HG03565 (cell line): ENCODE data around the gene OR8A1.

Source experiments
- ATAC-seq: cut with Tn5 transposase; IDR thresholded peaks from one replicate; pipeline ENCODE4 v1.9.1; 2021; ENCODE audit warnings: mild to moderate bottlenecking, moderate library complexity; ENCODE audit not compliant: unreplicated experiment

Gene OR8A1

GRCh38 chr11:124569697-124570096 lies at the start of gene OR8A1:
OR8A1 (plus strand) TSS chr11:124569997; CDS start chr11:124570120, 123 bp downstream.
- no peak for ATAC-seq

- ATAC-seq, result no peak
Observed at GRCh38 chr11:124520550-124520854, 49.3 kb upstream of the OR8A1 start.

- no peak for ATAC-seq
Observed at GRCh38 chr11:124533626-124534025, 36.2 kb upstream of the OR8A1 start.

- no peak for ATAC-seq
Observed at GRCh38 chr11:124534051-124534450, 35.7 kb upstream of the OR8A1 start.

GRCh38 chr11:124535552-124536232 lies 34.1 kb upstream of the OR8A1 start:
- no peak for ATAC-seq

GRCh38 chr11:124536520-124536919 lies 33.3 kb upstream of the OR8A1 start:
- no peak for ATAC-seq

- no peak for ATAC-seq
Observed at GRCh38 chr11:124538019-124538418, 31.8 kb upstream of the OR8A1 start.

- no peak for ATAC-seq
Observed at GRCh38 chr11:124541204-124541603, 28.6 kb upstream of the OR8A1 start.

GRCh38 chr11:124543145-124543544 lies 26.7 kb upstream of the OR8A1 start:
- ATAC-seq, result no peak

- ATAC-seq, result no peak
Observed at GRCh38 chr11:124543554-124543953, 26.2 kb upstream of the OR8A1 start, which contains the start of gene OR8B12. OR8B12 (minus strand) TSS chr11:124543654; CDS start chr11:124543654, 0 bp downstream.

GRCh38 chr11:124551189-124551588 lies 18.6 kb upstream of the OR8A1 start:
- no peak for ATAC-seq

GRCh38 chr11:124551987-124552386 lies 17.8 kb upstream of the OR8A1 start:
- ATAC-seq, result no peak

GRCh38 chr11:124556828-124557227 lies 13.0 kb upstream of the OR8A1 start:
- ATAC-seq, result no peak

- no peak for ATAC-seq
Observed at GRCh38 chr11:124570160-124570559, 363 bp downstream of the OR8A1 start.

- ATAC-seq, result no peak
Observed at GRCh38 chr11:124577716-124578427, 8.1 kb downstream of the OR8A1 start.

- no peak for ATAC-seq
Observed at GRCh38 chr11:124578761-124579160, 9.0 kb downstream of the OR8A1 start.

GRCh38 chr11:124581817-124582216 lies 12.0 kb downstream of the OR8A1 start:
- ATAC-seq, result no peak

- ATAC-seq, result no peak
Observed at GRCh38 chr11:124582565-124582964, 12.8 kb downstream of the OR8A1 start.

GRCh38 chr11:124583781-124584180 lies 14.0 kb downstream of the OR8A1 start:
- no peak for ATAC-seq

- no peak for ATAC-seq
Observed at GRCh38 chr11:124584681-124585372, 15.0 kb downstream of the OR8A1 start.

- ATAC-seq, result no peak
Observed at GRCh38 chr11:124586238-124586860, 16.6 kb downstream of the OR8A1 start.
